Subcutaneous abdominal adipose tissue (tissue), 5 donors: Measurements from ENCODE around the gene PPP5C.
"Not testable (repeated sequence)": the region's sequence is repeated elsewhere in the genome, so short reads cannot be mapped to it uniquely, and the experiment has no call there.

Experiments
- H3K27ac ChIP-seq: one replicate; pipeline ENCODE4 v1.7.0; 2013; ENCODE audit warnings: low read depth, mild to moderate bottlenecking, inconsistent platforms, low read length, moderate library complexity
- H3K27me3 ChIP-seq, 5 donors: one replicate each; pipeline ENCODE4 v1.7.0; 2013; ENCODE audit warnings: low read length in 5 of 5, inconsistent platforms in 1 of 5; ENCODE audit not compliant: control insufficient read depth in 5 of 5, insufficient read depth in 4 of 5
- H3K36me3 ChIP-seq, 5 donors: one replicate each; pipeline ENCODE4 v1.7.0; 2013; ENCODE audit warnings: low read length in 5 of 5; ENCODE audit not compliant: control insufficient read depth in 5 of 5, insufficient read depth in 5 of 5
- H3K4me1 ChIP-seq, 5 donors: one replicate each; pipeline ENCODE4 v1.7.0; 2013; ENCODE audit warnings: low read length in 5 of 5, mild to moderate bottlenecking in 3 of 5, moderate library complexity in 1 of 5; ENCODE audit not compliant: control insufficient read depth in 5 of 5, insufficient read depth in 5 of 5
- H3K4me3 ChIP-seq, 5 donors: one replicate each; pipeline ENCODE4 v1.7.0; 2013; ENCODE audit warnings: low read length in 5 of 5, low read depth in 1 of 5
- H3K9ac ChIP-seq, 5 donors: one replicate each; pipeline ENCODE4 v1.7.0; 2013; ENCODE audit warnings: low read length in 5 of 5, mild to moderate bottlenecking in 4 of 5, moderate library complexity in 3 of 5
- H3K9me3 ChIP-seq, 5 donors: one replicate each; pipeline ENCODE4 v1.7.0; 2013; ENCODE audit warnings: low read length in 5 of 5; ENCODE audit not compliant: control insufficient read depth in 5 of 5
- donor health status: healthy.
- donor health status: healthy.
- donor health status: healthy.
- donor health status: healthy.
- donor health status: healthy.

Gene PPP5C

GRCh38 chr19:46308510-46308909 lies 38.4 kb upstream of the PPP5C start:
- no peak overlapping the region for H3K4me3 ChIP-seq
- H3K36me3 ChIP-seq: peaks cover 0 to 72% (median 45%) of the 10 kb centered on the region in 5 donors
- H3K9ac ChIP-seq: no peak overlapping the region
- H3K9me3 ChIP-seq: peaks cover 4 to 13% (median 10%) of the 10 kb centered on the region in 5 donors
- peaks cover 0 to 2% (median 0%) of the 10 kb centered on the region in 5 donors for H3K27me3 ChIP-seq
- peaks cover 0 to 2% (median 0%) of the 10 kb centered on the region in 5 donors for H3K4me1 ChIP-seq
- H3K27ac ChIP-seq: no peak overlapping the region

- Histone ChIP-seq H3K9ac (no peak overlapping the region), H3K27ac (no peak overlapping the region), H3K4me1 (peaks cover 0 to 2% (median 0%) of the 10 kb centered on the region in 5 donors), H3K9me3 (peaks cover 4 to 13% (median 10%) of the 10 kb centered on the region in 5 donors), H3K4me3 (no peak overlapping the region), H3K27me3 (no peaks in the 10 kb centered on the region), H3K36me3 (peaks cover 0 to 72% (median 42%) of the 10 kb centered on the region in 5 donors)
Measured at GRCh38 chr19:46309056-46309455, 37.8 kb upstream of the PPP5C start.

- Histone ChIP-seq H3K4me3 (no peak overlapping the region), H3K27ac (no peak overlapping the region), H3K36me3 (peaks cover 0 to 49% (median 28%) of the 10 kb centered on the region in 5 donors), H3K27me3 (no peaks in the 10 kb centered on the region), H3K9me3 (peaks cover 2 to 6% (median 5%) of the 10 kb centered on the region in 5 donors), H3K9ac (no peak overlapping the region), H3K4me1 (no peaks in the 10 kb centered on the region)
Measured at GRCh38 chr19:46311444-46311843, 35.4 kb upstream of the PPP5C start.

GRCh38 chr19:46313540-46314469 lies 33.1 kb upstream of the PPP5C start:
- not testable (repeated sequence) for H3K9me3 ChIP-seq, H3K4me3 ChIP-seq, H3K27ac ChIP-seq, H3K27me3 ChIP-seq, H3K4me1 ChIP-seq, H3K9ac ChIP-seq
- peaks cover 0 to 37% (median 27%) of the 10 kb centered on the region in 5 donors for H3K36me3 ChIP-seq

- no peak overlapping the region for H3K27ac ChIP-seq
- no peaks in the 10 kb centered on the region for H3K9me3 ChIP-seq
- no peaks in the 10 kb centered on the region for H3K4me1 ChIP-seq
- no peak overlapping the region for H3K9ac ChIP-seq
- no peaks in the 10 kb centered on the region for H3K27me3 ChIP-seq
- peaks cover 0 to 31% (median 21%) of the 10 kb centered on the region in 5 donors for H3K36me3 ChIP-seq
- no peak overlapping the region for H3K4me3 ChIP-seq
Measured at GRCh38 chr19:46317339-46317738, 29.5 kb upstream of the PPP5C start.

GRCh38 chr19:46319613-46320012 lies 27.3 kb upstream of the PPP5C start:
- Histone ChIP-seq H3K36me3 (peaks cover 0 to 40% (median 25%) of the 10 kb centered on the region in 5 donors), H3K27me3 (no peaks in the 10 kb centered on the region), H3K9ac (no peak overlapping the region), H3K4me1 (no peaks in the 10 kb centered on the region), H3K27ac (no peak overlapping the region), H3K4me3 (no peak overlapping the region), H3K9me3 (no peaks in the 10 kb centered on the region)

GRCh38 chr19:46320559-46320958 lies 26.3 kb upstream of the PPP5C start:
- Histone ChIP-seq H3K9me3 (no peaks in the 10 kb centered on the region), H3K9ac (no peak overlapping the region), H3K27me3 (no peaks in the 10 kb centered on the region), H3K27ac (no peak overlapping the region), H3K4me3 (no peak overlapping the region), H3K4me1 (no peaks in the 10 kb centered on the region), H3K36me3 (peaks cover 0 to 45% (median 29%) of the 10 kb centered on the region in 5 donors)

- Histone ChIP-seq H3K27me3 (no peaks in the 10 kb centered on the region), H3K36me3 (peaks cover 0 to 55% (median 37%) of the 10 kb centered on the region in 5 donors), H3K9ac (no peak overlapping the region), H3K4me1 (no peaks in the 10 kb centered on the region), H3K4me3 (no peak overlapping the region), H3K9me3 (peaks cover 0 to 9% (median 5%) of the 10 kb centered on the region in 5 donors), H3K27ac (no peak overlapping the region)
Measured at GRCh38 chr19:46321653-46322052, 25.2 kb upstream of the PPP5C start.

GRCh38 chr19:46323227-46323626 lies 23.7 kb upstream of the PPP5C start:
- not testable (repeated sequence) for H3K27me3 ChIP-seq, H3K4me1 ChIP-seq, H3K9ac ChIP-seq, H3K4me3 ChIP-seq, H3K27ac ChIP-seq
- Histone ChIP-seq H3K9me3 (peaks cover 0 to 22% (median 14%) of the 10 kb centered on the region in 5 donors), H3K36me3 (peaks cover 0 to 59% (median 45%) of the 10 kb centered on the region in 5 donors)

- H3K27ac ChIP-seq: no peak overlapping the region
- no peaks in the 10 kb centered on the region for H3K27me3 ChIP-seq
- H3K9me3 ChIP-seq: peaks cover 0 to 24% (median 14%) of the 10 kb centered on the region in 5 donors
- no peak overlapping the region for H3K4me3 ChIP-seq
- H3K9ac ChIP-seq: no peak overlapping the region
- H3K4me1 ChIP-seq: no peaks in the 10 kb centered on the region
- H3K36me3 ChIP-seq: peaks cover 0 to 64% (median 51%) of the 10 kb centered on the region in 5 donors
Measured at GRCh38 chr19:46324277-46324676, 22.6 kb upstream of the PPP5C start.
